Mucosa of descending colon (tissue), 3 donors: ENCODE data around the gene CAPN11. TPM values are rescaled to one million over a fixed set of nuclear protein-coding genes. Genes with fewer than 3 reads are reported as not detected.

Experiments used
- ATAC-seq: fragments of 200-7000 bp; cut with Tn5 transposase; one replicate; pipeline ENCODE4 v1.9.1; 2020; ENCODE audit warnings: mild to moderate bottlenecking, moderate library complexity
- DNase-seq, 3 donors: peaks; one replicate each; pipeline ENCODE4 v3.0.0-alpha.2; 2020
- H3K36me3 ChIP-seq: fragments of 200-600 bp; one replicate; pipeline ENCODE4 v1.8.0; 2021; ENCODE audit warnings: low read depth, mild to moderate bottlenecking
- H3K4me1 ChIP-seq: fragments of 200-600 bp; one replicate; pipeline ENCODE4 v1.8.0; 2021; ENCODE audit warnings: low read depth, mild to moderate bottlenecking
- H3K4me3 ChIP-seq: fragments of 200-600 bp; one replicate; pipeline ENCODE4 v1.8.0; 2021; ENCODE audit warnings: mild to moderate bottlenecking
- H3K9me3 ChIP-seq: fragments of 200-600 bp; one replicate; pipeline ENCODE4 v1.8.0; 2021; ENCODE audit warnings: mild to moderate bottlenecking
- intact Hi-C, 2 donors: fragments of 100-400 bp; cut with DNase I in 1 of 2; cut with micrococcal nuclease in 1 of 2; formaldehyde crosslinking; loops; one replicate each; pipeline versions ENCODE4 v1.11.0 to v1.11.1; 2022; cut with DNase I, micrococcal nuclease
- total RNA-seq, 3 donors: library from RNA; stranded (reverse); fragmentation: NEBNext Ultra II Directional in 2 of 3; extraction: Animal tissue kit (Norgen Biotek cat#: 25700) in 2 of 3; gene quantifications; one replicate each; pipeline versions ENCODE4 v1.2.1 to v1.2.4, GENCODE V29; 2021 to 2023
- TF ChIP-seq, protein P1 (sequence below): fragments of 200-600 bp; IDR thresholded peaks from one replicate; pipeline ENCODE4 v1.8.0; 2022; ENCODE audit warnings: antibody characterized with exemption, mild to moderate bottlenecking
- donor health status: DM: no; HTN: no; CAD: no; lungs with moderate emphysema.
- donor health status: DM: no; HTN: no; CAD: no.
- donor health status: DM: no; HTN: yes; CAD: no.

Gene CAPN11
- total RNA-seq, 3 donors from 2014 or later = 0.35 to 1.2 (median 1.1) TPM

DNA sequence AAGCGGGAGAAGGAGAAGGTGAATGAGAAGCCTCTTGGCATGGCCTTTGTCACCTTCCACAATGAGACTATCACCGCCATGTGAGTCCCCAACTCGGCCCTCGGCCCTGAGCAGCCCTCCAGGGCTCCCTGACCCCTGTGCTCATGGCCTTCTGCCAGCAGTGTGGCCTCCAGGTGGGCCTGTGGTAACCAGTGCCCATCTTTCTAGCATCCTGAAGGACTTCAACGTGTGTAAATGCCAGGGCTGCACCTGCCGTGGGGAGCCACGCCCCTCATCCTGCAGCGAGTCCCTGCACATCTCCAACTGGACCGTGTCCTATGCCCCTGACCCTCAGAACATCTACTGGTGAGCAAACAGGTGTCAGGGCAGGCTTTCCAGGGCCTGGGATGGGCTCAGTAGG, 10.3 kb upstream of the CAPN11 start:
- TF ChIP-seq, protein P1, sequence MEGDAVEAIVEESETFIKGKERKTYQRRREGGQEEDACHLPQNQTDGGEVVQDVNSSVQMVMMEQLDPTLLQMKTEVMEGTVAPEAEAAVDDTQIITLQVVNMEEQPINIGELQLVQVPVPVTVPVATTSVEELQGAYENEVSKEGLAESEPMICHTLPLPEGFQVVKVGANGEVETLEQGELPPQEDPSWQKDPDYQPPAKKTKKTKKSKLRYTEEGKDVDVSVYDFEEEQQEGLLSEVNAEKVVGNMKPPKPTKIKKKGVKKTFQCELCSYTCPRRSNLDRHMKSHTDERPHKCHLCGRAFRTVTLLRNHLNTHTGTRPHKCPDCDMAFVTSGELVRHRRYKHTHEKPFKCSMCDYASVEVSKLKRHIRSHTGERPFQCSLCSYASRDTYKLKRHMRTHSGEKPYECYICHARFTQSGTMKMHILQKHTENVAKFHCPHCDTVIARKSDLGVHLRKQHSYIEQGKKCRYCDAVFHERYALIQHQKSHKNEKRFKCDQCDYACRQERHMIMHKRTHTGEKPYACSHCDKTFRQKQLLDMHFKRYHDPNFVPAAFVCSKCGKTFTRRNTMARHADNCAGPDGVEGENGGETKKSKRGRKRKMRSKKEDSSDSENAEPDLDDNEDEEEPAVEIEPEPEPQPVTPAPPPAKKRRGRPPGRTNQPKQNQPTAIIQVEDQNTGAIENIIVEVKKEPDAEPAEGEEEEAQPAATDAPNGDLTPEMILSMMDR = no peak
- no peaks in the 10 kb centered on the region for H3K9me3 ChIP-seq
- H3K4me3 ChIP-seq = no peak overlapping the region
- ATAC-seq (no peak), DNase-seq (no peak)
- no peaks in the 10 kb centered on the region for H3K4me1 ChIP-seq
- intact Hi-C loops = no loop called here
- no peaks in the 10 kb centered on the region for H3K36me3 ChIP-seq

DNA sequence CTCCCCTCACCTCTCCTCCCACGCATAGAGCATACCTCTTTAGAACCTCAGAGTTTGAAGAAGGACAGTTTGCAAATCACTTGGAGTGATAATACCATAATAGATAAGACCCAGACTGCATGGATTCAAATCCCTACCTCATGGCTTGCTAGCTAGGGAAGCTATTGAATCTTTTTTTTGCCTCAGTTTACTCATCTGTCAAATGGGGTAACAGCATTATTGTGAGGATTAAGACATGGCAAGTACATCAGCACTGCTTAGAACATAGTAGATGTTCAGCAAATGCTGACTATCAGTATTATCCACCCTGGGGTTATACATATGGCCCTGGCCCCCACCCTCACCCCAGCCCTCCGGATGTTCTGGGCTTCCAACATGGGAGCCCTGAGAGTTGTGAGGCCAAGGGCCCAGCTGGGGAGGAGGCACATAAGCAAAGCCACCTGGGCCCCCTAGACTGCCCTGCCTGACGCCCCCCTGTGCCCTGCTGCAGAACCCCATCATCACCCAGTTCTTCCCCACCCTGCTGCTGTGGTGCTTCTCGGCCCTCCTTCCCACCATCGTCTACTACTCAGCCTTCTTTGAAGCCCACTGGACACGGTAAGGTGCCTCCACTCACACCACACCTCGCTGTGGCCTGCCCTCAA, 9.1 kb upstream of the CAPN11 start:
- ATAC-seq = no peak
- intact Hi-C loops = loop anchor here in 1 of 2 donors (5.0 kb wide), 1 partner anchor 47 kb away; no protein-coding TSS in a partner anchor
- no peak for DNase-seq
- Histone ChIP-seq H3K4me1 (no peaks in the 10 kb centered on the region), H3K9me3 (no peaks in the 10 kb centered on the region), H3K36me3 (no peaks in the 10 kb centered on the region), H3K4me3 (no peak overlapping the region)
- TF ChIP-seq, protein P1 = no peak

DNA sequence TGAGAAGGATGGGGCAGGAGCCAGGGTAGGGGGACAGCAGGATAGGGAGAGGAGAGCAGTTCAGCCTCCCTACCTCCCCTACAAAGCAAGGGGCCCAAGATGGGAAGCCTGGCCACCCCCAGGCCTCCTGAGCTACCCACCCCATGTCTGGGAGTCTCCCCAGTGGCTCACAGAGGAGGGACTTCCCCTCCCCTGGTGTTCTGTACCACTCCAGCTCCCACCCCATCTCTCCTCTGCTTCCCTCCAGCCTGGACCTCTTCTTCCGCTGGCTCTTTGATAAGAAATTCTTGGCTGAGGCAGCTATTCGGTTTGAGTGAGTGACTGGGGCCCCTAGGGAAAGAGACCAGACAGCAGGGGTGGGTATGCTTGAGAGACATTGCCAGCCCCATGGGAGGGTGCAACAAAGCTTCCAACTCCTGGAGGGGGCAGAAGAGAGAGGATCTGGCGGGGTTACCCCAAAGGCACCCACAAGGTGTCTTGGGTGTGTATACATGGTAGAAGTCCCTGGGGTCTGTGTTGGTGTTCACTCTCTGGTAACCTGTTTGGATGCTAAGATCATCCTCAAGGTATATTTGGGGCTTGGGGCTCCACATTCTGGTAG, 8.2 kb upstream of the CAPN11 start:
- H3K36me3 ChIP-seq = no peaks in the 10 kb centered on the region
- no peaks in the 10 kb centered on the region for H3K4me1 ChIP-seq
- DNase-seq = no peak
- intact Hi-C loops = loop anchor here in 1 of 2 donors (5.0 kb wide), 1 partner anchor 48 kb away; no protein-coding TSS in a partner anchor
- no peak overlapping the region for H3K4me3 ChIP-seq
- H3K9me3 ChIP-seq = no peaks in the 10 kb centered on the region
- TF ChIP-seq, protein P1 = no peak
- no peak for ATAC-seq

DNA sequence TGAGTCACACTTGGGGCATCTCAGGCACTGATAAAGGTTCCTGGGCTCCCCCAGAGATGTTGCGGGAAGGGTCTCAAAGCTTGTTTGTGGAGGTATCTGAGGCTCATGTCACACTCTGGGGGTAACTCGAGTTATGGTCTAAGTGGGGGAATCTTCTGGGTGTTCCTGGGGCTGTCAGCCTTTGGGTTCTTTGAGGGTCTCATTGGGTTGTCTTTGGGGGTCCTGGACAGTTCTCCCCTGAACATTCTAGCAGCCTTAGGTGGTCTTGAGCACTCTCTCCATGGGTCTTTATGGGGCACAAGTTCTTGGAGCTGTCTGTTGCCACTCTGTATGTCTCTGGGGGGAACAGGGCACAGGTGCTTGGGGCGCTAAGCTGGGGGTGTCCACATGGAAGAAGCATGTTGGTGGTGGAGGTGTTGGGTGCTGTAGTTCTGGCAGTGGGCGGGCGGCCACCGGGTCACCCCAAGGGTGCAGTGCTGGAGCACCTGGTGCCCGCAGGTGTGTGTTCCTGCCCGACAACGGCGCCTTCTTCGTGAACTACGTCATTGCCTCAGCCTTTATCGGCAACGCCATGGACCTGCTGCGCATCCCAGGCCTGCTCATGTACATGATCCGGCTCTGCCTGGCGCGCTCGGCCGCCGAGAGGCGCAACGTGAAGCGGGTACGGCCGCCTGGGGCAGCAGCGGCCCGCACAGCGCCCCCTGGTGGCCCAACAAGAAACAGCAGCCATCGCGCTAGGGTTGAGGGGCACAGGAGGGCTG, 7.1 kb upstream of the CAPN11 start:
- no peaks in the 10 kb centered on the region for H3K36me3 ChIP-seq

DNA sequence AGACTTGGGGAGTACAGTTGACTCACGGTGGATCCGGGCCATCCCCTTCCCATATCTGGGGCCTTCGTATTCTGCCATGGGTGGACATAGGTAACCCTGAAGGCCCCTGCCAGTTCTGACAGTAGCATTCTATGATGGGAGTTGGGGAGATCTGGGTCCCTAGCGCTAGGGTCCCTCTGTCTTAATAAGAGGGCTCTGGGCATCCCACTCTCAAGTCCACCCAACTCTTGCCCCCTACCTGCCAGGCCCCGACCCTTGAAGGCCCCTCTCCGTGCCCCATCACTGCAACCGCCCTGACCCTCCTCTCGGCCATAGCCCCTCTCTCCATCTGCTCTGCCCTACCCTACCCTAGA, 6.5 kb upstream of the CAPN11 start:
- no peak overlapping the region for H3K4me3 ChIP-seq

More for the DNA sequence above, 7.1 kb upstream of the CAPN11 start:
- ATAC-seq (peak; percentile 91), DNase-seq (peak; percentile 78 to 86 (median 78))
- TF ChIP-seq, protein P1 = peak; percentile 98
- Histone ChIP-seq H3K4me3 (no peak overlapping the region), H3K4me1 (peaks cover 7% of the 10 kb centered on the region), H3K9me3 (no peaks in the 10 kb centered on the region)
- intact Hi-C loops = loop anchor here (2.0 to 5.0 kb wide), 2 partner anchors 49 to 55 kb away; no protein-coding TSS in a partner anchor

More for the DNA sequence above, 6.5 kb upstream of the CAPN11 start:
- ATAC-seq (no peak), DNase-seq (no peak)
- TF ChIP-seq, protein P1 = no peak
- intact Hi-C loops = loop anchor here (2.0 to 5.0 kb wide), 2 partner anchors 50 to 55 kb away; no protein-coding TSS in a partner anchor
- H3K36me3 ChIP-seq = no peaks in the 10 kb centered on the region
- peaks cover 10% of the 10 kb centered on the region for H3K4me1 ChIP-seq
- H3K9me3 ChIP-seq = no peaks in the 10 kb centered on the region
